PC-9 (cell line): ENCODE results near the gene PAPOLA.

ENCODE experiments used
- EZH2 ChIP-seq: fragments of 200-600 bp; sonication (generic); IDR thresholded peaks from 2 replicates; pipeline ENCODE4 v1.8.0; 2017; ENCODE audit warnings: antibody characterized with exemption, low read depth
- TF ChIP-seq, protein P1 (sequence below): fragments of 200-600 bp; sonication (generic); conservative IDR thresholded peaks from 2 replicates; pipeline ENCODE4 v1.6.1; 2017; ENCODE audit warnings: mixed run types, antibody characterized with exemption, mild to moderate bottlenecking, moderate library complexity

DNA sequence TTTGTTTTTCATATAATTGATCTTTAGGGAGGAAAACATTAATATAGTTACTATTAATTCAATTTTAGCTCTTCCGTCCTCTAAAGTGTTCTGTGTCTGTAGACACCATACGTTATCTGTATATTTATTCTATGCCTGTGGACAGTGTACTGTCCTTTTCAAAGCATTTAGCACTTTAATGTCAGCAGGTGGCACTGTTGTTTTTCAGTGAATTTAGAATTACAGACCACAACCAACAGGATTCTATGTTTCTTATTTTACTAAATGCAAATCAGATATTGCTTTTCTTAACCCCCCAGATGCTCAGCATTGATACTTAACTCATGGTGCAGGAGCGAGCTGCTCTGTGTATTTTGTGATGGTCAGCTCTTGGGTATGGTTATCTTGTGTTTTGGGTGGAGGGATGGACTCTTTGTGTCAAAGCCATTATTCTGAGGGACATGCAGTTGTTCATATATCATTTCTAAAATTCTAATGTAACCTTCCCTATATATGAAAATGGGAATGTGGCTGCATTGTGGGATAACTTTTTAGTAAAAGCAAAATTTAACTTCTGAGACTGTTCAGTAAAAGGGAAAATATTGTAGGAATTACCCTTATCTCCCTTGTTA is 65.2 kb downstream of the PAPOLA start:
- TF ChIP-seq, protein P1, sequence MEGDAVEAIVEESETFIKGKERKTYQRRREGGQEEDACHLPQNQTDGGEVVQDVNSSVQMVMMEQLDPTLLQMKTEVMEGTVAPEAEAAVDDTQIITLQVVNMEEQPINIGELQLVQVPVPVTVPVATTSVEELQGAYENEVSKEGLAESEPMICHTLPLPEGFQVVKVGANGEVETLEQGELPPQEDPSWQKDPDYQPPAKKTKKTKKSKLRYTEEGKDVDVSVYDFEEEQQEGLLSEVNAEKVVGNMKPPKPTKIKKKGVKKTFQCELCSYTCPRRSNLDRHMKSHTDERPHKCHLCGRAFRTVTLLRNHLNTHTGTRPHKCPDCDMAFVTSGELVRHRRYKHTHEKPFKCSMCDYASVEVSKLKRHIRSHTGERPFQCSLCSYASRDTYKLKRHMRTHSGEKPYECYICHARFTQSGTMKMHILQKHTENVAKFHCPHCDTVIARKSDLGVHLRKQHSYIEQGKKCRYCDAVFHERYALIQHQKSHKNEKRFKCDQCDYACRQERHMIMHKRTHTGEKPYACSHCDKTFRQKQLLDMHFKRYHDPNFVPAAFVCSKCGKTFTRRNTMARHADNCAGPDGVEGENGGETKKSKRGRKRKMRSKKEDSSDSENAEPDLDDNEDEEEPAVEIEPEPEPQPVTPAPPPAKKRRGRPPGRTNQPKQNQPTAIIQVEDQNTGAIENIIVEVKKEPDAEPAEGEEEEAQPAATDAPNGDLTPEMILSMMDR, result peak; percentile 65
- TF ChIP-seq EZH2, result no peak
